COLO668 (cell line): ENCODE measurements around the gene PML.
"Not testable (repeated sequence)": the region's sequence is repeated elsewhere in the genome, so short reads cannot be mapped to it uniquely, and the experiment has no call there.

Source experiments
- DNase-seq: peaks from one replicate; lab custom pipeline; 2025; ENCODE audit not compliant: unreplicated experiment; lab: John Stamatoyannopoulos, UW

PML gene

DNA sequence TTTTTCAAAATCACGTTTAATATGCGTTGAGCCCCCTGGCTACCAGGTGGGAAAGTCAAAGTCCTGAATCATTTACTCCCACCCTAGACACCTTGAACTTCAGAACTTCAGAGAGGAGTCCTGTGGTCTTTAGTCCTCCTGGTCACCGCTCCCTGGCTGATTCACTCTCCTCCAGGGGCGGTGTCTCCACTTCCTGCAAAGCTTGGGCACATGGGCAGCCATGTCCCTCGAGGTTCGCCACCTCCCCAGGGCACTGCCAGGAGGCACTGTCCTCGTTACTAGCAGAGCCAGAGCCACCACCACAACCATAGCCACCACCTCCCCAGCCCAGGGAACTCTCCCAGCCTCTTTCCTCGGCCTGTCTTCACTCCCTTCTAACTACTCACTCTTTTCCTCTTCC lies 37.2 kb upstream of the PML start:
- DNase-seq, result no peak

DNA sequence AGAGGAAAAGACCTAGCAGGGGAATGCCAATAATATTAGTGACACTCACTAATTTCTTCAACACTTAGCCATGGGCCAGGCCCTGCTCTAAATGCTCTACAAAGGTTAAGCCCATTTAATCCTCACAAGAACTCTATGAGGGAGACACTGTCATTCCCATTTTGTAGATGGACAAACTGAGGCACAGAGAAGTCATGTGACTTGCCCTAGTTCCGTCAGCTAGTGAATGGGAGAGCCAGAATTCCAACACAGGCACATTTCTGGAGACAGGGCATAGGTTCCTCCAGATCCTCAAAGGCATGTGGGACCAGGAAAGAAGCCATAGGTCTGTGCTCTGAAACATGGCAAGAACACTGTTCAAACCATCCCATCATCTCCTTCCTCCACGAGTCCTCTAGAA lies 36.7 kb upstream of the PML start:
- no peak for DNase-seq

DNA sequence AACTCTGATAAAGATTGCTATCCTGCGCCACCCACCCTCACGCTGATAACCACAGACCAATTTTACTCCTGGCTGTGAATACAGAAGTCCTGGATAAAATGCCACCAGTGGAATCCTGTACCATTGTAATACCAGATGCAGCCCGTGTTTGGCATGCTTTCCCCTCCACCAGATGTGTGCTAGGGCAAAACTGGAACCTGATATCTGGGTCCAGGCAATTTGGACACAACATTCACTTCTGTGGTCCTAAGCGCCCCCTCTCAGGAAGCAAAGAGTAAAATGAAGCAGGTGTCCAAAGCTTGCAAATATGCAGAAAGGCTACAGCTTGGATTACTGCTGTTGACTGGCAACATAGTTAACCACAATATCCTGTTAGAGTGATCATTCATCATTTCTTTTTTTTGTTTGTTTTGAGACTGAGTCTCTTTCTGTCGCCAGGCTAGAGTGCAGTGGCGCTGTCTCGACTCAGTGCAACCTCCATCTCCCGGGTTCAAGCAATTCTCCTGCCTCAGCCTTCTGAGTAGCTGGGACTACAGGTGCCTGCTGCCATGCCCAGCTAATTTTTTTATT lies 35.4 kb upstream of the PML start:
- DNase-seq, result no peak

DNA sequence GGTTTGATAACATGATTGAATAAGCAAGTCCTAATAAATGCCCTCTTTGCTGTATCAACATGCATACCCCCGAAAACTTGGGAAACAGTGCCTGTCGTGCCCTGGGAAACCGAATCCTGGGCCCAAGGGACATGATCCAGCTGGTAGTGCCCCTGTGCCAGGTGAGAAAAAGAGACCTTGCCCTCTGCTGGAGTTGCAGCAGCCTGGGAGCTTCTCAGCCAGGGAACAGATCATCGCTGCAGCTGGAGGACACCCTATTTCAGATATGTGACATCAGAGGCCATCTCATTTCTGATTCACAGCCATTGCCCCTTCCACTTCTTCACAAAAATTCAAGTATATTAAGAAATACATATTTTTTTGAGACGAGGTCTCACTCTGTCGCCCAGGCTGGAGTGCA lies 34.7 kb upstream of the PML start:
- DNase-seq, result no peak

DNA sequence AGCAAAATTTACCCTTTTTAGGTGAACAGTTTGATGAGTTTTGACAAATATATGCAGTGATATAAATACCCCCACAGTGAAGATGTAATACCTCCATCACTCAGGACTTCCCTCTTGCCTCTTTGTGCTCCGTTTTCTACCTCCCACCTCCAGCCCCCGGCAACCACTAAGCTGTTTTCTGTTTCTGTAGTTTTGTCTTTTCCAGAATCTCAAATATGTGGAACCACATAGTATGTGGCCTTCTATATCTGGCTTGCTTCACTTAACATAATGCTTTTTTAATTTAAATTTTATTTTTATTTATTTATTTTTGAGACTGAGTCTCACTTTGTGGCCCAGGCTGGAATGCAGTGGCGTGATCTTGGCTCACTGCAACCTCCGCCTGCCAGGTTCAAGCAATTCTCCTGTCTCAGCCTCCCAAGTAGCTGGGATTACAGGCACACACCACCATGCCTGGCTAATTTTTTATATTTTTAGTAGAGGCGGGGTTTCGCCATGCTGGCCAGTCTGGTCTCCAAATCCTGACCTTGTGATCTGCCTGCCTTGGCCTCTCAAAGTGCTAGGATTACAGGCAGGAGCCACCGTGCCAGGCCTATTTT lies 33.9 kb upstream of the PML start:
- DNase-seq, result not testable (repeated sequence)

DNA sequence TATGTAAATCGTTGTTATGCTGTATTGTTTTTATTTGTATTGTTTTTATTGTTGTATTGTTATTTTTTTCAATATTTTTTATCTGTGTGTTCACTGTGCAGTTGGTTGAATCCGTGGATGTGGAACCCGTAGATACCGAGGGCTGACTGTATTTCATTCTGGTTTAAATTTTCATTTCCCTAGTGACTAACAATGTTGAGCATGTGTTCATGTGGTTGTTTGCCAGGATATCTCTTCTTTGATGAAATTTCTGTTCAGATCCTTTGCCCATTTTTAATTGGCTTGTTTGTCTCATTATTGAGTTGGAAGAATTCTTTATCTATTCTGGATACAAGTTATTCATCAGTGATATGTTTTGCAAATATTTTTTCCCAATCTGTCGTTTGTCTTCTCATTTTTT lies 32.1 kb upstream of the PML start:
- DNase-seq, result no peak

DNA sequence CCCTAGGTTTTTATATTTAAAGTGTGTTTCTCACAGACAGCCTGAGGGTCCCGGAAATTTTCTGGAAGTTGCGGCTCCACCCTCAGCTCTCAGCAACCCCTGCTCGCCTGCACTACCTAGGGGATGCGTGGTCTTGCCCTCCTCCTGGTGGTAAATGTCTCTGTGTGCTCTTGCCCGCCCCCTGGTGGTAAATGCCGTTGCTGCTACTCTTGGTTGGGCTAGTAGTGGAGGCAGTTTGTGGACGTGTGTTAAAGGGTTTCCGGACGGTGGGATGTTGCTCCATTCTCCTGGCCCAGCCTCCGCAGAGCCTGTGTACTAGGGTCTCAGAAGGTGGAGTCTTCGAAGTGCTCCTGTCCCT lies 29.8 kb upstream of the PML start:
- peak; percentile 70 for DNase-seq

DNA sequence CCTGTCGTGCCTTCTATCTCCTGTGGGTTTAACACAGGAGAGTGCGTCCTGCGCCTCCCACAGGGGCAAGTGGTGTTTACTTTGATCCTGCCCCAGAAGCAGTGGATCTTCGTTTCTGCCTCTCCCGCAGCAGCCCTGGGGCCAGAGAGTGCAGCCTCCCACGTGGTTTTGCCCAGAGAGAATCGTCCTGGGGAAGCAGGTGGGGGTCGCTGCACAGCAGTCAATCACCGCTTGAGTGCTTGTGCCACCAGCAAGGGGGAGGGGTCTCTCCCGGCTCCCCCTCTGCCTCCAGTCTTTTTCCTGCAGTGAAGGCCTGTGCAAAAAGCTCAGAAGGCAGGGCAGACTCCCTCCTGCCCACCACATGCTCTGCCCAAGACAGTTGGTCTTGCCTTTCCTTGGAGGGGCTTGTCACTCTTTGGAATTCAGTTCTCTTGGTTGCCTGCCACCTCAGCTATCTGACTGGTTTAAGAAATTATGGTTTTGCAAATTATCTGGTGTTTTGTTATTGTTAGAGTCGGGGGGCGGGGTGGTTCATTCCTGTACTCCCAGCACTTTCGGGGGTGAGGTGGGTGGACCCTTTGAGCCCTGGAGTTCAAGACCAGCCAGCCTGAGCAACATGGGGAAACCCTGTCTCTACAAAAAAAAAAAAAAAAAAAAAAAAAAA lies 29.3 kb upstream of the PML start:
- no peak for DNase-seq

DNA sequence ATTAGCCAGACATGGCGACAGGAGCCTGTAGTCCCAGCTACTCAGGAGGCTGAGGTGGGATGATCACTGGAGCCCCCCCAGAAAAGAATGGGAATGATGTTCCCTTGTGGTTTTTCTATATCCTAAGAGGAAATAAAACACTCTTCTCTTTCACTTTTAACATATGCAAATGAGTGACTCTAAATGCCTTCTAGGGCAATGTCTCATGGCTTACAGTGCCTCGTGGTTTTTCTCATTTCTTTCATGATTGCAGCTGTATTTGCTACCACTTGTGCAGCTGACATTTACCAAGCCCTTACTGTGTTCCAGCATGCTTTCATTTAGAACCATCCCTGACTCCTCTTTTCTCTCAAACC lies 28.8 kb upstream of the PML start:
- no peak for DNase-seq

DNA sequence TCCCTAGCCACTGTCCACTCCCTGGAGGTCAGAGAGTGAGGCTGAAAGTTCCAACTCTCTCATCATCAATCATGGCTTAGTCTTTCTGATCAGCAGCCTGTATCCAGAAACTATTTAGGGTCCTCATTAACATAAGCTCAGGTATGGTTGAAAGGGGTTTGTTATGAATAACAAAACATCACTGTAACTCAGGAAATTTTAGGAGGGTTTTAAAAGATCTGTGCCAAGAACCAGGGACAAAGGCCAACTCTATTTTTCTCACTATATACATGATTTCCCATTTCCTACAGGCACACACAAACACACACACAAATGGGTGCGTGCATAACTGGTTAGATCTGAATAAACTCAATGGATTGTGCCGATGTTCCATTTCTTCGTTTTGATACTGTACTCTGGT lies 26.1 kb upstream of the PML start:
- DNase-seq, result no peak

DNA sequence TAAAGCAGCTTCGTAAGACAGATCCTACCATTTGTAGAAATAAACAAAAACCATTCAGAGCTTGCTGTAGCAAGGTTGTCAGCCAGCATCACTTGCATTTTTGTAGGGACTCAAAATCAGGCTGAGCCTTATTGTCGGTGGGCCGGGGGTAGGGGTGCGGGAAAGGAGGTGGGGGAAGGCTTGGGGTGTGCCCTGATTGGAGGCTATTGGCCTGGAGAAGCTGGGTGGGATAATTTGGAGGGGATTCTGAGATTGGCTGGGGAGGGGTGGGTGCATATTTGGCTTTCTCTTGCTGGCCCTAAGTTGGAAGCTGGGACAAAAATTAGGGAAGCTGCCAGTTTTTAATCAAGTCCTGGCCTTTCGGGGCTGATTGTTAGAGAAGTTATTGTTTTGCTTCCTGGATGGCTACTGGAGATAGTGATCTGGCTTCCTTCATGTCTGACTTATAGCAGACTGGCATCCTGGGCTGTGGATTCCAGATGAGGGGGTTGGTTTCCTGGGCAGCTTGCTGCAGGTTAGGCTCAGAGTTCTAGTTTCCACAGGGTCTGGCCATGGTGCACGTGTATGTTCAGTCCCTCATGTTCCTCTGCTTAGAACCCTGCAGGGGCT lies 25.3 kb upstream of the PML start:
- no peak for DNase-seq

DNA sequence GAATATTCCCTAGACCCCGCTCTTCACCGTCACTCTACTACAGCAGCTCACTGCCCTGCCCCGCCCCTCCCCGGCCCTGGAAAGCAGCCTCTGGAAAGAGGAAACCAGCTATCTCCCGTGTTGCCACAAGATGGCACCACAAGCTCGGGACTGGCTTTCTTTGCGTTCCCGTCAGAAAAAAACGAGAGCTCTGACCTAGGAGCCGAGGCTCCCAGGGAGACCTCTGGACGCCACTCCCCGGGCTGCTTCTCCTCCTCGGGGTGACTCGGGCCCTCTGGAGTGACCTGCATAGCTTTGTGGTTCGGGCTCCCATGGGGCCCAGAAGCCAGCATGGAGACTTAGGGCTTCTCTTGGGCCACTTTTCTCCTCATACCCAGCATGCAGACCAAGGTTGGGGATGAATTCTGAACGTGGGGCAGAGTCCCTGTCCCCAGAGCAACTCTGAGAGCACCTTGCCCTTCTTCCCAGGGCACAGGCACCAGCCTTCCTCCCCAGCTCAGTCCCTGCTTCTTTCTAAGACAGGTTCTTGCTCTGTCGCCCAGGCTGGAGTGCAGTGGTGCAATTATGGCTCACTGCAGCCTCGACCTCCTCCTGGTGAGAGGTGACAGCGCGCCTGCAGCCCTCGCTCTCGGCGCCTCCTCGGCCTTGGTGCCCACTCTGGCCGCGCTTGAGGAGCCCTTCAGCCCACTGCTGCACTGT lies 21.4 kb upstream of the PML start:
- DNase-seq, result peak; percentile 75

DNA sequence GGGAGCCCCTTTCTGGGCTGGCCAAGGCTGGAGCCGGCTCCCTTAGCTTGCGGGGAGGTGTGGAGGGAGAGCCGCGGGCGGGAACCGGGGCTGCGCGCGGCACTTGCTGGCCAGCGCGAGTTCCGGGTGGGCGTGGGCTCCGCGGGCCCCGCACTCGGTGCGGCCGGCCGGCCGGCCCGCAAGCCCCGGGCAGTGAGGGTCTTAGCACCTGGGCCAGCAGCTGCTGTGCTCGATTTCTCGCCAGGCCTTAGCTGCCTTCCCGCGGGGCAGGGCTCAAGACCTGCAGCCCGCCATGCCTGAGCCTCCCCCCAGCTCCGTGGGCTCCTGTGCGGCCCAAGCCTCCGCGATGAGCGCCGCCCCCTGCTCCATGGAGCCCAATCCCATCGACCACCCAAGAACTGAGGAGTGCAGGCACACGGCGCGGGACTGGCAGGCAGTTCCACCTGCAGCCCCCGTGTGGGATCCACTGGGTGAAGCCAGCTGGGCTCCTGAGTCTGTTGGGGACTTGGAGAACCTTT lies 20.8 kb upstream of the PML start:
- not testable (repeated sequence) for DNase-seq

DNA sequence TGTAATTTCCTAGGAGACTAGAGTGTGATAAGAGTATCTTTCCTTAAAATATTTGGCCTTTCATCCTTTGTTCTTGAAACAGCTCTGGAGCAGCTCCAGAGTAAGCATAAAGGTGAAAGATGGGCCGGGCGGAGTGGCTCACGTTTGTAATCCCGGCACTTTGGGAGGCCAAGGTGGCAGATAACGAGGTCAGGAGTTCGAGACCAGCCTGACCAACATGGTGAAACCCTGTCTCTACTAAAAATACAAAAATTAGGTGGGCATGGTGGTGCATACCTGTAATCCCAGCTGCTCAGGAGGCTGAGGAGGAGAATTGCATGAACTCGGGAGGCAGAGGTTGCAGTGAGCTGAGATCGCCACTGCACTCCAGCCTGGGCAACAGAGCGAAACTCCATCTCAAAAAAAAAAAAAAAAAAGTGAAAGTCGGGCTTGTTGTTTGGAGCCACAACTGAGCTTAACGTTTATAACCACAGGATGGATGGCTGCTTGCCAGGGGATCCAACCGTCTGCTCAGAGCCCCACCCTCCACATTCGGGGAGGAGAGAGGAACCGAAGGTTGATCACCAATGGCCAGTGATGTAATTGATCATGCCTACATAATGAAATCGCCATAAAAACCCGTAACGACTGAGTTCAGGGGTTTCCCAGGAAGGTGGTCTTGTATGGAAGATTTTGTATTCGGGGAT lies 18.9 kb upstream of the PML start:
- not testable (repeated sequence) for DNase-seq

DNA sequence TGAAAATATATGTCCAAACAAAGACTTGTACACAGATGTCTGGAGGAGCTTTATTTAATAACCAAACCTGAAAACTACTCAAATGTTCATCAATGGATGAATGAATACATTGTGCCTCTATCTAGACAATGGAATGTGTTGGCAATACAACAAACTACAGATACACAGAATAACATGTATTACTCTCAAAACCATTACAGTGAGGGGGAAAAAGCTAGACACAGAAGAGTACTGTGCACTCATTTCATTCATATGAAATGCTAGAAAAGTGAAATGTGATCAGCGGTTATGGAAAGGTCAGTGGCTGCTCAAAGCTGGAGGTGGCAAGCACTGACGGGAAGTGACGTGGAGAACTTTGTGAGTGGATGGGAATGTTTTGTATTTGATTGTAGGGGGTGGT lies 15.6 kb upstream of the PML start:
- DNase-seq, result no peak

DNA sequence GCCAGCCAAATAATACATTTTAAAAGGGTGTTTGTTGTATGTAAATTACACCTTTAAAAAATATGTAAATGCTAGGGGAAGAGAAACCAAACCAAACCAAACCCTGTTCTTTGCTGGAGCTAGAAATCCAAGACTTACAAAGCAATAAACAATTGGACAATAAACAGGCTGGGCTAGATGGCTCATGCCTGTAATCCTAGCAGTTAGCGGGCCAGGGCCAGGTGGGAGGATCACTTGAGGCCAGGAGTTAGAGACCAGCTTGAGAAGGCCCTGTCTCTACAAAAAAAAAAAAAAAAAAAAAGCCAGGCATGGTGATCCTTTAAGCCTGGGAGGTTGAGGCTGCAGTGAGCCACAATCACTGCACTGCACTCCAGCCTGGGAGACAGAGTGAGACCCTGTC lies 14.9 kb upstream of the PML start:
- DNase-seq, result no peak

DNA sequence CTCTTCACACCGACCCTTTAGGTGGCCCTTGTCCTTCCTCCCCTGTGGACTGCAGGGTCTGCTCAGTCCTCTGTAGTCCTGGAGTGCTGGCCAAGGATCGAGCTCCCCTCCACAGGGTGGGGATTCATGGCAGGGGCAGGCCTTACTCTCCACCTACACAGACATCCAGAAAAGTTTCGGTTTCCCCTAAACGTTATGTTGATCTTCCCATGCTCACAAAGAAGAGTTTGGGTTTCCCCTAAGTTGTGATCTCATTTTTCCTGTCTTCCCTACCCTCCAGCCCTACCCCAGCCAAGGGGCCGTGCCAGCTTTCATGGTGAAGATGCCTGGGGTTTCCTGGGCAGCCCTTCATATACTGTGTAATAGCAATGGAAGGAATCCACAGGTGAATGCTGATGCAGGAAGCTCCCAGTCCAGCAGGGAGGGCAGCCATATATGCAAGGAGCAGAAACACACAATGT lies 12.7 kb upstream of the PML start:
- DNase-seq, result no peak

DNA sequence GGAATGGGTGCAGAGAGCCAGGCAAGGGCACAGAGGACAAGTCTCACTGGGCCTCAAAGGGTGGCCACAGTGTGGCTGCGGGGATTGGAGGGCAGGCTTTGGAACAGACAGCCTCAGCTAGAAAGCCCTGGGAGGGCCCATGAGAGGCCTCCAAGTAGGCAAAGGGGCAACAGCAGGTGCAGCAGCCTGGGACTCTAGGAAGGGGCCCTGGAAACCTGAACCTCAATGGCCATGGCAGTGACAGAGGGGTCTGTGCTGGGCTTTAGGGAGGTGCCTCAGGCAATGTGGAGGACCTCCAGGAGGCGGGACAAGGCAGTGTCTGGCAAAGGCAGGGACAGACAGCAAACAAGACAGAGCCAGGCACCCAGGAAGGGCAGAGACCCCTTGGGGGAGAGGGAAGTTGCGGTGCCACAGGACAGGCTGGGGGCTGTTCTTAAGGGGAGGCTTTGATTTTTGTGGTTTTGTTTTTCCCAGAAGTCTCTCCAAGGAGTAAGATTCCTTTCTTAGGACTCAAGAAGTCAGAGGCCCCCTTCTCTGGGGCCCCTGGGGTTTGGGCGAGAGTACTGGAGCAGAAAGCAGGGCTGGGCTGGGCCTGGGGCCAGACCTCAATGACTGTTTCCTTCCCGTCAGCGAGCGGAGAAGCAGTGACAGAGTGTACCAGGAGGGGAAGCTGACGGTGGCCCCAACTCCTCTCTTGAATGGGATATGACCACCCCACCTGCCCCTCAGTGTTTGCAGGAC lies 12.1 kb upstream of the PML start:
- no peak for DNase-seq

DNA sequence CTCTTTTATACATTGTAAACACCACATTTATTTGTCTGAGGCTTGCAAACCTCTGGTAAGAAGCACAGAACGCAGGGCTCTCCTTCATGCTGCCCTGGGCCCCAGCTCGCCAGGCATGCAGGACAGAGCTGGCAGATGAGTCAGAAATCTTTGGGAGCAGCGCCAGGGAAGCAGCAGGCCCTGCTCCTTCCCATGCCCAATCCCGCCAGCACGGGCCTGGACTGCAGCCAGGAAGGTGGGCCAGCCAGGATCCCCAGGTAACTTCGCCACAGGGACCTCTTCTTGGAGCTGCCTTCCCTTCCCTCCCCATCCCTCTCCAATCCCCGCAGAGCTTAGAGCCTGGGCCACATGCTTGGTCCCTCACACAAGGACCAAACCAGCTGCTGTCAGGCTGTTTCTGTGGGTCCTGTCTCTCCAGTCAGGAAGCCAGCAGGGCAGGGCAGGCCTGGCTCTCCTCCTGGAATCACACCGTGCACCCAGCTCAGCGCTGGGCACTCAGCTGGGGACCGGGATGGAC lies 11.2 kb upstream of the PML start:
- no peak for DNase-seq

DNA sequence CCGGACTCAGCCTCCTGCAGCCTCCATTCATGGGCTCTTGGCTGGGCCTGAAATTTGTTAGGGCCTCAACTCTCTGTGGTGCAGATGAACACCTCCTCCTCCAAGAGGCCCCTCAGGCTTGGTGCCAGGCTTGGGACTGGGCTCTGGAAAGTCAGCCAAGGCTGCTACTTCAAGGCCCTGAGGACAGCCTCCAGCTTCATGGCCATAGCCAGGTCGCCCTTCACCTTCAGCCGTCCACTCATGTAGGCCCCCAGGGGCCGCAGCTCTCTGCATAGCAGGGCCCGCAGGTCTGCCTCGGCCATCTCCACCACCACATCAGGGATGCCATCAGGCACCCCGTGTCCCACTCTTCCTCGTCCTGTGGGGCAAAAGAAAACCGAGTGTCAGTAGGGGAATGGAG lies 10.7 kb upstream of the PML start:
- DNase-seq, result no peak
